Heart right ventricle (tissue), 16 donors: Measurements from ENCODE around the gene LRRC32. TPM values are rescaled to one million over a fixed set of nuclear protein-coding genes. Genes with fewer than 3 reads are reported as not detected.

ENCODE experiments used
- ATAC-seq, 8 donors: fragments of 200-7000 bp; cut with Tn5 transposase; one replicate each; pipeline ENCODE4 v1.9.1; 2020; ENCODE audit warnings: mild to moderate bottlenecking in 8 of 8, moderate library complexity in 8 of 8, moderate number of reproducible peaks in 1 of 8
- DNase-seq, 2 donors: peaks; one replicate each; pipeline ENCODE4 v3.0.0-alpha.2; 2020
- H3K27ac ChIP-seq, 10 donors: fragments of 200-600 bp; sonication (generic) in 2 of 10; one replicate each; pipeline versions ENCODE4 v1.5.0 to v1.8.0; 2020 to 2022; ENCODE audit warnings: mild to moderate bottlenecking in 3 of 10
- H3K27me3 ChIP-seq, 7 donors: fragments of 200-600 bp; one replicate each; pipeline ENCODE4 v1.8.0; 2021 to 2022; ENCODE audit warnings: mild to moderate bottlenecking in 2 of 7
- H3K36me3 ChIP-seq, 9 donors: fragments of 200-600 bp; sonication (generic) in 1 of 9; one replicate each; pipeline versions ENCODE4 v1.5.0 to v1.8.0; 2020 to 2022; ENCODE audit warnings: mild to moderate bottlenecking in 2 of 9
- H3K4me1 ChIP-seq, 9 donors: fragments of 200-600 bp; sonication (generic) in 1 of 9; one replicate each; pipeline versions ENCODE4 v1.5.0 to v1.8.0; 2020 to 2022; ENCODE audit warnings: mild to moderate bottlenecking in 4 of 9
- H3K4me3 ChIP-seq, 10 donors: fragments of 200-600 bp; sonication (generic) in 2 of 10; one replicate each; pipeline versions ENCODE4 v1.5.0 to v1.8.0; 2020 to 2022; ENCODE audit warnings: mild to moderate bottlenecking in 7 of 10, moderate library complexity in 2 of 10
- H3K9me3 ChIP-seq, 11 donors: fragments of 200-600 bp in 10 of 11; sonication (generic) in 2 of 11; one replicate each; pipeline versions ENCODE4 v1.5.0 to v1.8.0; 2013 to 2022; ENCODE audit warnings: mild to moderate bottlenecking in 2 of 11, control low read depth in 1 of 11, moderate library complexity in 1 of 11
- WGBS, 2 donors: extraction: QIAGEN DNeasy Blood & Tissue Kit; methylation state at CpG; one replicate each; pipeline ENCODE4 v1.1.7; 2013; ENCODE audit warnings: inconsistent platforms in 1 of 2; 5-methylcytosine and 5-hydroxymethylcytosine counted together
- intact Hi-C, 10 donors: fragments of 100-400 bp; cut with DNase I; formaldehyde crosslinking; loops; one replicate each; pipeline versions ENCODE4 v1.11.1 to v1.14.2; 2022
- polyA plus RNA-seq, 2 donors: library from polyadenylated mRNA; stranded (reverse); fragments of 200-250 nt; gene quantifications; one replicate each; pipeline ENCODE4 v1.2.3, GENCODE V29; 2013
- total RNA-seq, 10 donors: library from RNA; stranded (reverse); fragmentation: NEBNext Ultra II Directional in 3 of 10; extraction: Animal tissue kit (Norgen Biotek cat#: 25700) in 3 of 10; gene quantifications; one replicate each; pipeline versions ENCODE4 v1.2.1 to v1.2.4, GENCODE V29; 2021 to 2023
- TF ChIP-seq, protein P1 (sequence below), 9 donors: fragments of 200-600 bp; sonication (generic) in 2 of 9; IDR thresholded peaks; one replicate each; pipeline versions ENCODE4 v1.5.0 to v1.8.0; 2021 to 2022; ENCODE audit warnings: antibody characterized with exemption in 9 of 9, mild to moderate bottlenecking in 5 of 9, moderate library complexity in 1 of 9
- donor health status: Arrhythmogenic right ventricular cardiomyopathy.
- donor health status: ischemic (EF 13 %, LVEDD 7.1; RV severe dilation, severe dysfunction).
- donor health status: healthy with polysubstance abuse.
- donor health status: DM: no; HTN: yes; CAD: no.
- donor health status: DM: no; HTN: no; CAD: no.
- donor health status: ischemic (EF 25% LVEDD 6.9; RV normal size, moderate dysfunction).
- donor health status: ischemic (EF 25% LVEDD 5.7; RV mildly dilated, moderate dysfunction).
- donor health status: healthy.
- donor health status: DM: yes; HTN: yes; CAD: no.
- donor health status: Ischemic cardiomyopathy.
- donor health status: ischemic (EF 35%, LVEDD 5.7; RV mildly dilated, moderate dysfunction).
- donor health status: nonischemic (EF 11% LVEDD 7.7; RV severe dilation, severe dysfunction).
- donor health status: DM: yes; HTN: yes; CAD: no.
- donor health status: PGD.
- donor health status: ischemic (EF 29% LVEDD 5.4; RV normal size, mild dysfunction).
- donor health status: nonischemic (EF 23%, LVEDD 6.1; RV moderate dilation, normal function).

LRRC32 gene
- total and polyA plus RNA-seq, 12 donors, result 16.7 to 215 (median 43.7) TPM

DNA sequence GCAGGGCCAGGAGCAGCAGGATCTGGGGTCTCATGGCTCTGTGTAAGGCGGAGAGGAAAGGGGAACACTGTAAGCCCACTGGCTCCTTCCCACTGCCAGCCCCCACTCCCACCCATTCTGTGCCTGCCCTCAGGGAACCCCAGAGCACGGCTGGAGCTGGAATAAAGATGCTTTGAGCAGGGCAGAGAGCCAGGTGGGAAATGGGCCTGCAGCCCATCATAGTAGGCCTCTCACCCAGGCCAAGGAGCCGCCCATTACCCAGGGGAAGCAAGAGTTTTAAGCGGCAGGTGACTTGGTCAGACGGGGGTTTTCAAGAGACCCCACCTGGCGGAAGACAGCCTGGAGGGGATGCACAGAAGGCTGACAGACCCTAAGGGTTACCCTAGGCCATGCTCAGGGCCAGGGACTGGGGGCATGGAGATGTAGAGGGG lies 4.6 kb downstream of the LRRC32 start:
- intact Hi-C loops, result loop anchor here in 3 of 10 donors (5.0 kb wide), 2 partner anchors 34 to 49 kb away; no protein-coding TSS in a partner anchor
- no peaks in the 10 kb centered on the region for H3K9me3 ChIP-seq
- H3K4me1 ChIP-seq, result peaks cover 15 to 72% (median 54%) of the 10 kb centered on the region in 9 donors
- peak overlapping the region; percentile 46 to 96 (median 78) for H3K27ac ChIP-seq
- peak overlapping the region in 9 of 10 donors; percentile 15 to 87 (median 74) for H3K4me3 ChIP-seq
- 65 to 68% methylated on average over 6 of the region's 6 CpGs for WGBS, 2 donors
- H3K36me3 ChIP-seq, result peaks cover 0 to 46% (median 7%) of the 10 kb centered on the region in 9 donors
- TF ChIP-seq, protein P1, sequence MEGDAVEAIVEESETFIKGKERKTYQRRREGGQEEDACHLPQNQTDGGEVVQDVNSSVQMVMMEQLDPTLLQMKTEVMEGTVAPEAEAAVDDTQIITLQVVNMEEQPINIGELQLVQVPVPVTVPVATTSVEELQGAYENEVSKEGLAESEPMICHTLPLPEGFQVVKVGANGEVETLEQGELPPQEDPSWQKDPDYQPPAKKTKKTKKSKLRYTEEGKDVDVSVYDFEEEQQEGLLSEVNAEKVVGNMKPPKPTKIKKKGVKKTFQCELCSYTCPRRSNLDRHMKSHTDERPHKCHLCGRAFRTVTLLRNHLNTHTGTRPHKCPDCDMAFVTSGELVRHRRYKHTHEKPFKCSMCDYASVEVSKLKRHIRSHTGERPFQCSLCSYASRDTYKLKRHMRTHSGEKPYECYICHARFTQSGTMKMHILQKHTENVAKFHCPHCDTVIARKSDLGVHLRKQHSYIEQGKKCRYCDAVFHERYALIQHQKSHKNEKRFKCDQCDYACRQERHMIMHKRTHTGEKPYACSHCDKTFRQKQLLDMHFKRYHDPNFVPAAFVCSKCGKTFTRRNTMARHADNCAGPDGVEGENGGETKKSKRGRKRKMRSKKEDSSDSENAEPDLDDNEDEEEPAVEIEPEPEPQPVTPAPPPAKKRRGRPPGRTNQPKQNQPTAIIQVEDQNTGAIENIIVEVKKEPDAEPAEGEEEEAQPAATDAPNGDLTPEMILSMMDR (IDR thresholded peaks at IDR 0.05), result no peak
- no peak for ATAC-seq
- H3K27me3 ChIP-seq, result peaks cover 0 to 26% (median 0%) of the 10 kb centered on the region in 7 donors
- no peak for DNase-seq

DNA sequence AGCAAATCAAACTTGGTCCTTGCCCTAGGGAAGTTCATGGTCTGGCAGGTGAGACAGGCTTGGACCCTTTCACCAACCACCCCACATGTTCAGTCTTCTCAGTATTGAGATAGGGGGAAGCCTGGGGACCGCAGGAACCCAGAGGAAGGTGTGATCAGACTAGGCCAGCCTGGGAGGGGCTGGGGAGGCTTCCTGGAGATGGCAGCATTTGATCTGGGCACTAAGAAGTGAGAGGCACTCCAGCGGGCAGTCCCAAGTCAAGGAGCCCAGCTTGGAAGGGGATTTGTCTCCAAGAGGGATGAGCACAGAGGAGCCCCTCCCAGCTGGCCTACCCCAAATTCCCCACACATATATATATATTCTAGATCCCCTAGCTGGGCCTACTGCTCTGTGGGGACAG lies 5.4 kb downstream of the LRRC32 start:
- WGBS, 2 donors, result 69 to 77% methylated on average over 2 of the region's 2 CpGs
- intact Hi-C loops, result loop anchor here in 3 of 10 donors (5.0 kb wide), 2 partner anchors 33 to 48 kb away; no protein-coding TSS in a partner anchor
- Histone ChIP-seq H3K36me3 (peaks cover 0 to 53% (median 7%) of the 10 kb centered on the region in 9 donors), H3K4me1 (peaks cover 10 to 67% (median 52%) of the 10 kb centered on the region in 9 donors), H3K4me3 (peak overlapping the region in 1 of 10 donors; percentile 68), H3K9me3 (no peaks in the 10 kb centered on the region), H3K27me3 (peaks cover 0 to 18% (median 0%) of the 10 kb centered on the region in 7 donors), H3K27ac (peak overlapping the region; percentile 31 to 96 (median 78))
- DNase-seq (no peak), ATAC-seq (no peak)
- TF ChIP-seq, protein P1 (IDR thresholded peaks at IDR 0.05), result no peak

DNA sequence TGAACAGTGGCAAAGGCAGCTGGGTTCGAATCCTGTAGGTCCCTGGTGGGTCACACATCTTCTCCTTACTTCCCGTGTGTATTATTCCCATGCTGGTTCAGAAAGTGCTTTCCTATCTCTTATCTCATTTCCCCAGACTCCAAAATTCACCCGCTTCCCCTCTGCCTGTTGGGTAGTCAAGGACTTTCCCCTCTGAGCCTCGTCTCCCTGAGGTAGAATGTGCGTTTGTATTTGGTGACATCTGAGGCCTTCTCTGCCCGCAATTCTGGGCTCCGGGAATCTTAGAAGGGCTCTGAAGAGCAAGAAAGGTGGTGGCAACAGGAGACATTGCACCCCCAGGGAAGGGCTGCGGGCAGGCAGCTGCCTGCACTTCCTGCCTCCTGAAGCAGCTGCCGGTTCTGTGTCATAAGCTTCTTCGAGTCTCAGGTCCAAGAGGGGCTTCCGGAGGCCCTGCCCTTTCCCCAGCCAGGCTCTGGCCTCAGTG lies 5.9 kb downstream of the LRRC32 start:
- peak overlapping the region in 1 of 10 donors; percentile 68 for H3K4me3 ChIP-seq
- H3K27me3 ChIP-seq, result peaks cover 0 to 13% (median 0%) of the 10 kb centered on the region in 7 donors
- H3K9me3 ChIP-seq, result no peaks in the 10 kb centered on the region
- H3K4me1 ChIP-seq, result peaks cover 10 to 72% (median 49%) of the 10 kb centered on the region in 9 donors
- H3K27ac ChIP-seq, result peak overlapping the region; percentile 13 to 96 (median 78)
- no peak for DNase-seq
- intact Hi-C loops, result loop anchor here in 3 of 10 donors (5.0 kb wide), 2 partner anchors 32 to 47 kb away; no protein-coding TSS in a partner anchor
- peak in 3 of 8 donors; percentile 11 to 42 (median 20) for ATAC-seq
- peaks cover 0 to 59% (median 7%) of the 10 kb centered on the region in 9 donors for H3K36me3 ChIP-seq
- TF ChIP-seq, protein P1 (IDR thresholded peaks at IDR 0.05), result no peak
- WGBS, 2 donors, result 40 to 55% methylated on average over 11 of the region's 11 CpGs

DNA sequence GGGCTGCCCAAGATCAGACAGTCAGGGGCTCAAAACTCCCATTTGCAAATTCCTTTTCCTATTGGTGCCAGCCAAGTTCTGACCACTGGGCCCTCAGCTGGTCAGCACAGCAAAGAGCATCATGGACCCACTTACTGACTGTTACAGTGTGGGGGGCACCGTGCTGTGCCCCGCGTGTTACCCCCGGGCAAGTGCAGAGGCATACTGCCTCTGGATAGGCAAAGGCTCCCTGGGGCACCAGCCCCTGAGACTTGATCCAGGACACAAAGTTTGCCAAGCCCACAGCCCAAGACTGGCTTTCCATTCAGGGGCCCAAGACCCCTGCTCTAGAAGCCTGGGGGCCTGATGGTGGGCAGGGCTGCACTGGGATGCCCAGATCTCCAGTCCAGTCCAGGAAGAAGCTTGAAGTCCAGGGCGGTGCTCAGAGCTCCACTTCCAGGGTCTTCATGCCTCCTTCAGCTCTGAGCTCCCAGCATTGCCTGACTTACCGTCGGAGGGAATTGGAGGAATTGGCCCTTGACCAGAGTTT lies 6.6 kb downstream of the LRRC32 start:
- 82 to 89% methylated on average over 7 of the region's 7 CpGs for WGBS, 2 donors
- H3K9me3 ChIP-seq, result no peaks in the 10 kb centered on the region
- peaks cover 10 to 78% (median 50%) of the 10 kb centered on the region in 9 donors for H3K4me1 ChIP-seq
- no peak for ATAC-seq
- intact Hi-C loops, result no loop called here
- DNase-seq, result no peak
- H3K4me3 ChIP-seq, result no peak overlapping the region
- peak overlapping the region in 8 of 10 donors; percentile 13 to 96 (median 78) for H3K27ac ChIP-seq
- peaks cover 0 to 8% (median 0%) of the 10 kb centered on the region in 7 donors for H3K27me3 ChIP-seq
- TF ChIP-seq, protein P1 (IDR thresholded peaks at IDR 0.05), result no peak
- H3K36me3 ChIP-seq, result peaks cover 0 to 65% (median 7%) of the 10 kb centered on the region in 9 donors
